Measurements from ENCODE around the gene GCN1.
"Not testable (repeated sequence)": the region's sequence is repeated elsewhere in the genome, so short reads cannot be mapped to it uniquely, and the experiment has no call there.

The GCN1 gene

DNA sequence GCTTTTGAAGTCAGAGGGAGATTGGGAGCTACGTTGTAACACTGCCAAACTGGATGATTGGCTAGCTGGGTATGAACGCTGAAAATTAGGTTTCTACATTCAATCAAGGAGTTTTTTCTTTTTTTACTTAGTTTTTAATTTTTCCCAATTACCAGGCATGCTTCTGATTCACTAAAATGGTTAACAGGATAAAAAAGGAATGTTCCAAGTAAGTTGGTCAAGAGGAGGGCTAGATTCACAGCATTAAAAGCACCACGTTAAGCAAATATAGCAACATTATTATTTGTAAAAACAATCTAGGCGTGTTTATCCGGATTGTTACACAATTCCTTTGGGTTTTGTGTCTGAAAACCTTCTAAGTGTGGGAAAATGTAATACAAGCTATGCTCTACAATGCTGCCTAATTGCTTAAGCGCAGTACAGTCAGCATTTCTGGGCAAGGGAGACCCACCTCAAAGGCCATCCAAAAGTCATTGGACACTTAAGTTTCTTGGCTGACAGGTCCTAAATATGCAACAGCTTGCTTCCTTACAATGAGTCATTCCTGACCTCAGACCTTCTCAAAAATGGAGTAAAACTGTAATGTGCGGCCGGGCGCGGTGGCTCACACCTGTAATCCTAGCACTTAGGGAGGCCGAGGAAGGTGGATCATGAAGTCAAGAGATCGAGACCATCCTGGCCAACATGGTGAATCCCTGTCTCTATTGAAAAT lies 5.2 kb upstream of the GCN1 start:
- TF ChIP-seq, protein P1, sequence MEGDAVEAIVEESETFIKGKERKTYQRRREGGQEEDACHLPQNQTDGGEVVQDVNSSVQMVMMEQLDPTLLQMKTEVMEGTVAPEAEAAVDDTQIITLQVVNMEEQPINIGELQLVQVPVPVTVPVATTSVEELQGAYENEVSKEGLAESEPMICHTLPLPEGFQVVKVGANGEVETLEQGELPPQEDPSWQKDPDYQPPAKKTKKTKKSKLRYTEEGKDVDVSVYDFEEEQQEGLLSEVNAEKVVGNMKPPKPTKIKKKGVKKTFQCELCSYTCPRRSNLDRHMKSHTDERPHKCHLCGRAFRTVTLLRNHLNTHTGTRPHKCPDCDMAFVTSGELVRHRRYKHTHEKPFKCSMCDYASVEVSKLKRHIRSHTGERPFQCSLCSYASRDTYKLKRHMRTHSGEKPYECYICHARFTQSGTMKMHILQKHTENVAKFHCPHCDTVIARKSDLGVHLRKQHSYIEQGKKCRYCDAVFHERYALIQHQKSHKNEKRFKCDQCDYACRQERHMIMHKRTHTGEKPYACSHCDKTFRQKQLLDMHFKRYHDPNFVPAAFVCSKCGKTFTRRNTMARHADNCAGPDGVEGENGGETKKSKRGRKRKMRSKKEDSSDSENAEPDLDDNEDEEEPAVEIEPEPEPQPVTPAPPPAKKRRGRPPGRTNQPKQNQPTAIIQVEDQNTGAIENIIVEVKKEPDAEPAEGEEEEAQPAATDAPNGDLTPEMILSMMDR (IDR thresholded peaks at IDR 0.05; ENCODE audit: insufficient read depth, low read depth, low read length, missing control alignments), result no peak
- peak overlapping the region; percentile 67 for H3K4me3 ChIP-seq (ENCODE audit: low read depth, low read length)
- peak; percentile 49 for DNase-seq (ENCODE audit: low read depth)

DNA sequence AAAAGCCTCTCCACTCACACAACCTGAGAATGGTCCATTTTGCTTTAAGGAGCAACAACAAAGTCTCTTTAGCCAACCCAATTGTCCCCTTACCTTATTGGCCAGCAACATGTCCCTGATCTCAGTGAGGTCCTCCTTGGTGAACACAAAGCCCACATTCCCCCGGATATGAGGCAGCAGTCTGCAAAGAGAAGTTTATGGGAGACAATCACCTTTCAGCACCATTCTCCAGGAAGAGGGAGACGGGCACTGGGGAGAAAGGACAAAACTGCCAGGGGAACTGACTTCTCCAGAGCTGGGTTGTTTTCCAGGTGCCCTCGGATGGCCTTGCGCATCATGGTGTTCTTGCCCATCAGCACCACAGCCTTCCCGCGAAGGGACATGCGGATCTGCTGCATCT lies 4.5 kb upstream of the GCN1 start:
- TF ChIP-seq, protein P1 (IDR thresholded peaks at IDR 0.05; ENCODE audit: insufficient read depth, low read depth, low read length, missing control alignments), result no peak
- peak overlapping the region; percentile 67 for H3K4me3 ChIP-seq (ENCODE audit: low read depth, low read length)

GRCh38 chr12:120197542-120197887 lies 3.0 kb upstream of the GCN1 start:
- no peak for DNase-seq (ENCODE audit: low read depth)
- peak overlapping the region; percentile 19; the same call in 1 of the 2 replicates for H3K4me3 ChIP-seq (ENCODE audit: low read depth, low read length)
- TF ChIP-seq, protein P1 (IDR thresholded peaks at IDR 0.05; ENCODE audit: insufficient read depth, low read depth, low read length, missing control alignments), result no peak

More for the DNA sequence above, 4.5 kb upstream of the GCN1 start:
- DNase-seq (ENCODE audit: low read depth), result no peak

- H3K4me3 ChIP-seq (ENCODE audit: low read depth, low read length), result not testable (repeated sequence)
- peak; percentile 40 for DNase-seq (ENCODE audit: low read depth)
Observed at GRCh38 chr12:120196817-120197541, 2.5 kb upstream of the GCN1 start.

DNA sequence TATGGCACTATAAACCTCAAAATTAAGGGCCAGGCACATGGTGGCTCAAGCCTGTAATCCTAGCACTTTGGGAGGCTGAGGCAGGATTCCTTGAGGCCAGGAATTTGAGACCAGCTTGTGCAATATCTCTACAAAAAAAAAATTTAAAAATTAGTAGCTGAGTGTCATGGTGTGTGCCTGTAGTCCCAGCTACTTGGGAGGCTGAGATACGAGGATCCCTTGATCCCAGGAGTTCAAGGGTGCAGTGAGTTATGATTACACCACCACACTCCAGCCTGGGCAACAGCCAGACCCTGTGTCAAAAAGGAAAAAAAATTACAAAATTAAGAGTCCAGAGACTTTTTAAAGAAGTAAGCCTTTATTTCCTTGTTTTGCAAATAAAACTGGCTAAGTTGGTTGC lies 1.8 kb upstream of the GCN1 start:
- DNase-seq (ENCODE audit: low read depth), result no peak
- H3K4me3 ChIP-seq (ENCODE audit: low read depth, low read length), result no peak overlapping the region; the same call in 1 of the 2 replicates
- TF ChIP-seq, protein P1 (IDR thresholded peaks at IDR 0.05; ENCODE audit: insufficient read depth, low read depth, low read length, missing control alignments), result no peak

DNA sequence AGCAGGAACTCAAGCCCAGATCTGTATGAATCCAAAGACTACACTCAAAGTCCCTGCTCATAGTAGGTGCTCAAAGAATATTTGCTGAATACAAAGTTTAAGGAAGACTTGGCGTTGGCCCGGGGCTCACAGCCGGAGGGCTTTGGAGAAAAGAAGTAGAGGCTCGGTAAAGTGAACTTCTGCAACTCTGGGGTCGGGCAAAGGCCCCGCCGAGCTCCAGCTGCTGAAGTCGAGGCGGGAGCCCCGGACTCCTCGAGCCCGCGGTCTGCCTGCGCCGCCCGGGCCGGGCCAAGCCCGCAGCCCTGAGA lies 335 bp downstream of the GCN1 start:
- DNase-seq (ENCODE audit: low read depth), result no peak
- H3K4me3 ChIP-seq (ENCODE audit: low read depth, low read length), result peak overlapping the region; percentile 92
- TF ChIP-seq, protein P1 (IDR thresholded peaks at IDR 0.05; ENCODE audit: insufficient read depth, low read depth, low read length, missing control alignments), result no peak

GRCh38 chr12:120193286-120193685 lies 1.2 kb downstream of the GCN1 start:
- DNase-seq (ENCODE audit: low read depth), result not testable (repeated sequence)
- H3K4me3 ChIP-seq (ENCODE audit: low read depth, low read length), result peak overlapping the region; percentile 92

GRCh38 chr12:120190985-120191480 lies 3.5 kb downstream of the GCN1 start:
- peak; percentile 18 for DNase-seq (ENCODE audit: low read depth)
- H3K4me3 ChIP-seq (ENCODE audit: low read depth, low read length), result no peak overlapping the region
- TF ChIP-seq, protein P1 (IDR thresholded peaks at IDR 0.05; ENCODE audit: insufficient read depth, low read depth, low read length, missing control alignments), result no peak

Measured in GM12865 (cell line).